Hepatocyte (in vitro differentiated cells): Measurements from ENCODE around the gene RNF224. TPM values are rescaled to one million over a fixed set of nuclear protein-coding genes. Genes with fewer than 3 reads are reported as not detected.
"Not testable (repeated sequence)": the region's sequence is repeated elsewhere in the genome, so short reads cannot be mapped to it uniquely, and the experiment has no call there.

Experiments
- DNase-seq: peaks from one replicate; pipeline ENCODE4 v3.0.0-alpha.2; 2016; ENCODE audit warnings: low spot score
- H2AFZ ChIP-seq: fragments of 200-600 bp; sonication (generic); 2 replicates; pipeline ENCODE4 v1.6.0; 2016; ENCODE audit warnings: antibody characterized with exemption, mild to moderate bottlenecking
- H3K27ac ChIP-seq: fragments of 200-600 bp; sonication (generic); 2 replicates; pipeline ENCODE4 v1.5.1; 2016; ENCODE audit warnings: mild to moderate bottlenecking
- H3K27me3 ChIP-seq: fragments of 200-600 bp; sonication (generic); 2 replicates; pipeline ENCODE4 v1.6.1; 2016
- H3K36me3 ChIP-seq: fragments of 200-600 bp; sonication (generic); replicated peaks from 2 replicates; pipeline ENCODE4 v1.5.1; 2016; ENCODE audit warnings: low read depth; ENCODE audit not compliant: insufficient read depth
- H3K4me1 ChIP-seq: fragments of 200-600 bp; sonication (generic); 2 replicates; pipeline ENCODE4 v1.5.1; 2016; ENCODE audit warnings: mild to moderate bottlenecking, moderate library complexity; ENCODE audit not compliant: insufficient read depth
- H3K4me2 ChIP-seq: fragments of 200-600 bp; sonication (generic); 2 replicates; pipeline ENCODE4 v1.6.0; 2016
- H3K4me3 ChIP-seq: fragments of 200-600 bp; sonication (generic); 2 replicates; pipeline ENCODE4 v1.5.1; 2016; ENCODE audit warnings: mild to moderate bottlenecking
- H3K79me2 ChIP-seq: fragments of 200-600 bp; sonication (generic); 2 replicates; pipeline ENCODE4 v1.6.0; 2017; ENCODE audit warnings: mild to moderate bottlenecking
- H3K9me2 ChIP-seq: fragments of 200-600 bp; sonication (generic); replicated peaks from 2 replicates; pipeline ENCODE4 v1.6.0; 2017; ENCODE audit warnings: mild to moderate bottlenecking; ENCODE audit not compliant: insufficient read depth
- H3K9me3 ChIP-seq: fragments of 200-600 bp; sonication (generic); 2 replicates; pipeline ENCODE4 v1.5.1; 2016; ENCODE audit warnings: low read depth, mild to moderate bottlenecking
- H4K20me1 ChIP-seq: fragments of 200-600 bp; sonication (generic); 2 replicates; pipeline ENCODE4 v1.6.0; 2016; ENCODE audit warnings: mild to moderate bottlenecking; ENCODE audit not compliant: insufficient read depth, poor library complexity, severe bottlenecking
- CTCF ChIP-seq: fragments of 200-600 bp; sonication (generic); IDR thresholded peaks from 2 replicates; pipeline ENCODE4 v1.5.1; 2016; ENCODE audit warnings: antibody characterized with exemption, mild to moderate bottlenecking; ENCODE audit not compliant: poor library complexity
- EZH2 ChIP-seq: fragments of 200-600 bp; sonication (generic); IDR thresholded peaks from 2 replicates; pipeline ENCODE4 v1.6.1; 2016; ENCODE audit warnings: antibody characterized with exemption, mild to moderate bottlenecking, borderline replicate concordance
- EZH2phosphoT487 ChIP-seq: fragments of 200-600 bp; sonication (generic); IDR thresholded peaks from one replicate; pipeline ENCODE4 v1.6.1; 2018; ENCODE audit warnings: antibody characterized with exemption, mild to moderate bottlenecking, low read depth, moderate library complexity; ENCODE audit not compliant: unreplicated experiment, severe bottlenecking
- WGBS: methylation state at CpG from one replicate; pipeline ENCODE4 v1.1.6; 2016; ENCODE audit warnings: low lambda C conversion rate; ENCODE audit errors: missing lambda C conversion rate; 5-methylcytosine and 5-hydroxymethylcytosine counted together
- polyA plus RNA-seq: library from polyadenylated mRNA; unstranded; fragments of >200 nt; fragmentation: Nextera tagmentation; extraction: Ambion mirVana; gene quantifications from 2 replicates; pipeline ENCODE4 v1.2.1, GENCODE V29; 2016
- total RNA-seq: library from RNA; depleted of rRNA; stranded (reverse); fragments of >200 nt; gene quantifications from 2 replicates; pipeline ENCODE4 v1.2.3, GENCODE V29; 2014

The RNF224 gene
- total and polyA plus RNA-seq, 2 experiments from 2014 or later: 1.1 to 1.4 TPM

- H3K27ac ChIP-seq: peak within 1 kb of the TSS; percentile 94
- no peaks in the 10 kb centered on the region for H3K36me3 ChIP-seq
- peak within 1 kb of the TSS; percentile 94 for H3K4me2 ChIP-seq
- H3K9me2 ChIP-seq: no peaks in the 10 kb centered on the region
- H3K79me2 ChIP-seq: peaks cover 61% of the 10 kb centered on the region
- H4K20me1 ChIP-seq: peaks cover 24% of the 10 kb centered on the region
- H3K9me3 ChIP-seq: no peaks in the 10 kb centered on the region
- H3K27me3 ChIP-seq: no peaks in the 10 kb centered on the region
- no peak for TF ChIP-seq EZH2phosphoT487
- no peak for TF ChIP-seq EZH2
- TF ChIP-seq CTCF: no peak
- under 1% methylated on average over 47 of the region's 67 CpGs for WGBS
- peak; percentile 99 for DNase-seq
- H3K4me3 ChIP-seq: peak within 1 kb of the TSS; percentile 98
- H3K4me1 ChIP-seq: peaks cover 31% of the 10 kb centered on the region
- H2AFZ ChIP-seq: peak within 1 kb of the TSS; percentile 33
Measured at GRCh38 chr9:137240841-137241489, 13.7 kb downstream of the RNF224 start, which contains the start of gene TUBB4B. TUBB4B (plus strand) TSS chr9:137241287; CDS start chr9:137241361, 74 bp downstream.

- Histone ChIP-seq H3K9me3 (no peaks in the 10 kb centered on the region), H3K4me1 (peaks cover 25% of the 10 kb centered on the region), H3K27ac (peak overlapping the region; percentile 94), H3K27me3 (no peaks in the 10 kb centered on the region), H4K20me1 (peaks cover 24% of the 10 kb centered on the region), H3K4me2 (peak overlapping the region; percentile 94), H3K36me3 (no peaks in the 10 kb centered on the region), H3K4me3 (peak overlapping the region; percentile 98), H2AFZ (no peak overlapping the region), H3K79me2 (peaks cover 60% of the 10 kb centered on the region), H3K9me2 (no peaks in the 10 kb centered on the region)
- TF ChIP-seq CTCF (no peak), EZH2 (no peak), EZH2phosphoT487 (no peak)
- 5% methylated on average over 21 of the region's 83 CpGs for WGBS
- peak; percentile 79 for DNase-seq
Measured at GRCh38 chr9:137241490-137242268, 14.4 kb downstream of the RNF224 start.

- WGBS: 74% methylated on average over 36 of the region's 36 CpGs
- no peak overlapping the region for H2AFZ ChIP-seq
- TF ChIP-seq EZH2 (no peak), EZH2phosphoT487 (no peak), CTCF (no peak)
Measured at GRCh38 chr9:137242269-137243203, 15.2 kb downstream of the RNF224 start.

GRCh38 chr9:137243266-137243625, 15.9 kb downstream of the RNF224 start:
- not testable (repeated sequence) for H3K27me3 ChIP-seq, H3K27ac ChIP-seq, H3K4me3 ChIP-seq, DNase-seq, H2AFZ ChIP-seq, H3K9me2 ChIP-seq, H3K36me3 ChIP-seq, H3K9me3 ChIP-seq
- H4K20me1 ChIP-seq: peaks cover 24% of the 10 kb centered on the region
- peaks cover 20% of the 10 kb centered on the region for H3K4me1 ChIP-seq
- 96% methylated on average over 18 of the region's 18 CpGs for WGBS
- peaks cover 45% of the 10 kb centered on the region for H3K79me2 ChIP-seq
- peak overlapping the region; percentile 94 for H3K4me2 ChIP-seq

More at GRCh38 chr9:137242269-137243203, 15.2 kb downstream of the RNF224 start:
- Histone ChIP-seq H3K9me2 (no peaks in the 10 kb centered on the region), H3K4me3 (peak overlapping the region; percentile 98), H3K36me3 (no peaks in the 10 kb centered on the region), H3K27ac (peak overlapping the region; percentile 94), H3K4me1 (peaks cover 20% of the 10 kb centered on the region), H3K27me3 (no peaks in the 10 kb centered on the region), H3K4me2 (peak overlapping the region; percentile 94), H3K9me3 (no peaks in the 10 kb centered on the region), H4K20me1 (peaks cover 24% of the 10 kb centered on the region), H3K79me2 (peaks cover 52% of the 10 kb centered on the region)
- no peak for DNase-seq
